ENCODE data around the gene MYO3B.

MYO3B gene

DNA sequence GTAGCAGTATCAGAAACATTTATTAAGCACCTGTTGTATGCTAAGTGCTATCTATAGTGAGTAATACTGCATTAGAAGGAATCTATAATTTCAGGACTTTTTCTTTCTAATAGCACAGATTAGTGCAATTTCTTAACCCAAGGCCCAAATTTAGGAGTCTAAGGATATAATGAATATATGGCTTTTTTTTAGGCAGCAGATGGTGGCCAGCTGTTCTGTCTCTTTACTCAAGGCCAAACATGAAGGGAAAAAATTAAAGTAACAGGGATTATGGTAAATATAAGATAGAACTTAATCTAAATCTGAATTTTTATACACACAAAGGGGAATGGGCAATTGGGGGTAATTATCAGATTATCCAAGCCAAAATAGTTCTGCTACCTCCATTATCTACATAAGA, 306.6 kb downstream of the MYO3B start:
- no peak for DNase-seq

DNA sequence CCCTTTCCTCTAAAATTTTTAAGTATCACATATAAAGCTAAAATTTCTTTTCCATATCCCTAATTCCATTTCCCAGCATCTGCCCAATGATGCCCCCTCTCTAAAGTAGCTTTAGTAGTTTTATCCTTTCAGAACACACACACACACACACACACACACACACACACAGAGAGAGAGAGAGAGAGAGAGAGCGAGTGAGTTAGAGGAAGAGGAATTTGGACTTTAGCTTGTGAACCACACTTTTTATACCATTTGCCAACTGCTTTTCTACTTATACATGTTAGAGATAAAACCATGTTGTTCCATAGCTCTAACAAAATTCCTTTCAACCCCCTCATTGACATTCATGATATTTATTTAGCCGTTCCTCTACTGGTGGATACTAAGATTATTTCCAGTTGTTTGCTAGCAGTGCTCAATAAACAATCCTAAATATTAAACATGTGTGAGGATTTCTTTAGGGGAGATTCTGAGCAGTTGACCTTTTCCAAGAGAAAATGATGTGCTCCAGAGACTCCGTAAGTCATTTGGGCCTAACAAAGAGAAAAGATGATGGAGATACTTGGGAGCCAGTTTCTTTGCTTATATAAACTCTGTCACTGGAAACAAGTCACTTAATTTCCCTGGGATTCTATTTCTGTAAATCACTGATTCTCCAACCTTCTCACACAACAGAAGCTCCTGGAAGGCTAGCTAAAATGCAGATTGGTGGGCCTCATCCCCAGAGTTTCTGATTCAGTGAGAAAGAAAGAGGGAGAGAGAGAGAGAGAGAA, 307.5 kb downstream of the MYO3B start:
- DNase-seq = no peak

DNA sequence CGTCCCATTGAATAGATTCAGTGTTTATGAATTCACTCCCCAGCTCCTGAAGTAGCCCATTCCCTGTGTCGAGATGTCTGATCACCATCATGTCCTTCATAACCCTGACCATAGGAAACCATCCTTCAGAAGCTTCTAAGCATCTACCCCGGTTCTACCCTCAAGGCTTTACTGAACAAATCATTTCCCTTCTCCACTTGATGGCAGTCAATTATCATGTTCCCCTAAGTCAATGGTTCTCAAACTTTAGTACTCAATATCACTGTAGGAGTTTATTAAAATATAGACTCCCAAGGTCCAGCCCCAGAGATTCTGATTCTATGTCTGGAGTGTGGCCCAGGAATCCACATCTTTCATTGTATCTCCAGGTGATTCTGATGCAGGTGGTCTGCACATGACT, 308.8 kb downstream of the MYO3B start:
- DNase-seq = no peak

DNA sequence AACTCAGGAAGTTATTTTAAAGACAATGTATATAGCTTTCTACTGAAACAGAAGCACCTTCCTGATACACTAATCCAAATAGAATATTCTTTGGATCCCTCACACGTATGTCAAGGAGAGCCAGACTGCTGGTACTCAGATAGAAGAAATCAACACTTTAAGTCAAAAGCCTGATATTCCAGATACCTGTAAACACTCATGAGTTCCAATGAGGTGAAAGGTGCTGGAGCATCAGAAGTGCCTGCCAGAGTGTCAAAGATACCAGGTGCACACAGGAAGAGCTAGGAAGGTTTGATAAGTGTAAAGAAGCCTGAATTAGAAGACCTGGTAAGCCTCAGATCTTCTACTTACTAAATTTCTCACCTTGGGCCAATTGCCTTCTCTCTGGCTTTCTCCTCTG, 310.9 kb downstream of the MYO3B start:
- no peak for DNase-seq

DNA sequence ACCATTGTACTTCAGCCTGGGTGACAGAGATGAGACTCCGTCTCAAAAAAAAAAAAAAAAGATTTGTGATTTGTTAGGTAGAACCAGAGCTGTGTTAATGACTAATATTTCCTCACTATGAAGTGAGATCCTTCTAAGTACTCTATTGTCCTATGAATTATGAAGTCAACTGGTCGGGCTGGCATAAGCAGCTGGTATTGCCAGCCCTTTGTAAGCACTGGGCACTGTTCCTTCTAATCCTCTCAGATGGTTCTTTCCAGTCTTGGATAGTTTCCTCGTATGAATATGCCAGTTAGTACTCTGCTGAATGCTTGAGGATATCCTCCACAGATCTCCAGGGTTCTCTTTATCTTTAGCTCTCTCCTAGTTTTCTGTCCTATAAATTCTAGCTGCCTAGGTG, 314.1 kb downstream of the MYO3B start:
- DNase-seq = no peak

DNA sequence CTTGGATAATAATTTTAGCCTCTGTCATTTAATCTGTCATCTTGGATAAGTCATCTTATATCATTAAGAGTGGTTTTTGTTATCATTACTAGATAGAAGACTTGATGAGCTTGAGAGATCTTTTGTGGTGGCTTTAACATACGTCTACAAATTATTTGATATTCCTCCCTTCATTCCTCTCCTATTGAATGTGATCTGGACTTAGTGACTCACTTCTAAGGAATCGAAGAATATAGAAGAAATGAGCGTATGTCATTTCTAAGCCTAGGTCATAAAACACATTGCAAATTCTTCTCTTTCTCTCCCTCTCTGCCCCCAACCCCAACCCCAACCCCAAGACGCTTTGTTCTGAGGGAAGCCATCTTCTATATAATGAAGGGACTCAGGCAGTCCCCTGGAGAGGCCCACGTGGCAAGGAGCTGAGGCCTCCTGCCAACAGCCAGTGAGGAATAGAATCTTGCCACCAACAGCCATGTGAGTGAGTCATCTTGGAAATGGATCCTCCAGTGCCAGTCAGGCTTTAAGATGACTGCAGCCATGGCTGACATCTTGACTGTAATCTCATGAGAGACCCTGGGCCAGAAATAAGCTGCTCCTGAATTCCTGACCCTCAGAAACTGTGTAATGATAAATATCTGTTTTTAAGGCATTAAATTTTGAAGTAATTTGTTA, 315.6 kb downstream of the MYO3B start:
- no peak for DNase-seq

DNA sequence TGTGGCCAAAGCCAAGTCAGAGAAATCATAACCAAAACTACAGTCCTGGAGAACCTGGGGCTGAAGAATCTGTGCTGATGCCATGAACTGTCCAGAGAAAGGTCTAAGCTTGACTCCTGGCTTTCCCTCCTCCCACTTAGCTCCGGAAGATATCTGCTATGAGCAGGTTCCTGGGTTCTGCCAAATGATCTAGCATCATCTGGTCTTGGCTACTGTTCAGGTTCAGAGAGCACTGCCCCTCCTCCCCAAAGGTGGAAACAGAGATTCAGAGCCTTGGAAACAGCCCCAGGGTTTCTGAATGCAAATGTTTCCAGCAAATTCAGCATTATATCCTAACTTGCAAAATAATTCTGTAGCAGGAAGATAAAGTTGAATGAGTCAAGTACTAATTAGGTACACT, 317.9 kb downstream of the MYO3B start:
- no peak for DNase-seq

DNA sequence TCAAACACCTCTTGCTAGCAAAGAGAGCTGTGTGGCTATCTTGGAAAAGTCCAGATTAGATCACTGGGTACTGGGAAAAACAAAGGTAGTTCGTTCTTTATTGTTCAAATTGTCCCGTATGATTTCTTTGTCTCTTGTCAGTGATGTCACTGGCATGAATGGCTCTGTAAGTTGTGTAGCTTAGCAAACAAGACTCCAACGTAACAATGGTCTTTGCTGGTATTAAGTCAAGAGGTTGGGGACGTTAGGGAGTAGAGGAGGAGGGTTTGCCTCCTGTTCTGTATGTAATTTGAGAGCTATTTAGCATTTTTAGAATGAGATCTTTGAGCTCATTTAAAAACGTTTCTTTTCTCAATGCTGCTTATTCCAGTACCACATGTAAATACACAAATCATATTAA, 320.7 kb downstream of the MYO3B start:
- DNase-seq = no peak

DNA sequence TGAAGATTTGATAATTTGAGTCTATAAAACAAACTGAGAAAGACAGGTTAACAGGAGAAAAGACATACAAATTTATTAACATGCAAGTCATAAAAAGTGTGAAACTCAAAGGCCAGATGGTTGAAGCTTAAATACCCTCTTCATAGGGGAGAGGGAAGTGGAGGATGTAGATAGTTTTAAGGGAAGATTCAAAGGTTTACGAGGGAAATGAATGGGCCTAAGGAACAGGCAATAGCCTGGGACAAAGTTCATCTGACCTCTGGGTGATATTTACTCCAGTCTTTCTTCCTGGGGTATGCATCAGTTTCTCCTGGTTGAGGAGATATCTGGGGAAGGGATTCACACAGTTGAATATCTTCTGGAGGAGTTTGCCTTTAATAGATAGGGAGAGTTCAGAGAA, 322.2 kb downstream of the MYO3B start:
- no peak for DNase-seq

DNA sequence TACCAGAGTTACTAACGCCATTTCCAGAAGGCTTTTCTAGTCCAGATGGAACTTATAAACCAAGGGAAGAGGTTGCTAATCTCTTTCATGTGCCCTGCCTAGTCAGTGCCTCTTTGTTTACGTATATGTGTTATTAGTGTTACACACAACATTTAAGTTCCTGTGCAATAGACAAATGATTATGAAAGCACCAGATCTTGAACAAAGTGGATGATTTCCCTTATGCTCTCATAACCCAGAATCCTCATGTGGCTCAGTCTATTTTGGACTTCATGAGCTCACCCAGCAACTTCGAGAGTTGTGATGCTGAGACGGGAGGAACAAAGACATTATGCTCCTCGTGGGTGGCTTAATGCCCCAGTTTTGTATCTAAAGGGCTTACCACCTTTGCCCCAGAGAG, 322.8 kb downstream of the MYO3B start:
- DNase-seq = no peak

DNA sequence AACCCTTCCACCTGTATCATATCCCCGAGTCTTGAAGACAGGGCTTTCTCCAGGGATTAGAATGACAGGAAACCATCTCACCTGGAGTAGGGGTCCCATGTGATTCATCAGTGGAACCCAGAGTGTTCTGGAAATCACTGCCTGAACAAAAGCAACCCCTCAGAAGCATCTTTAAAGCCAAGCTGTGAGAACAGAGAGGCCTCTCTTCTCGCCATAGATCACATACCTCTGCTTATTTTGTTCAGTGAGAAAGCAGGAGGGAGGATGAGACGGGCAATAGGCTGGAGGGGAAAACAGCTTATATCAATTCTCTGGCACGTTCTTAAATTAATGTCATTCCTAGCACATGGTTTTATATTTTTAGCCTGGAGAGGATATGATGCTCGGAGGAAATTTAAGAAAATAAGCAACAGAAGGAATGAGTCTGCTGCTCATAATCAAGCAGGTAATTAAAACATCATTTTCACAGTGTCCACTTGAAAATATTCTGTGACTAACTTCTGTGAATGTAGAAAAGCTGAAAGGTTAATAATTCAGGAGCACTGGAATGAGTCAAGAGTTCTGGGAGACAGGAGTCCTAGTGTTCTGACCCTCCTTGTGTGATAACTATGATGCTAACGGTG, 323.6 kb downstream of the MYO3B start:
- no peak for DNase-seq

DNA sequence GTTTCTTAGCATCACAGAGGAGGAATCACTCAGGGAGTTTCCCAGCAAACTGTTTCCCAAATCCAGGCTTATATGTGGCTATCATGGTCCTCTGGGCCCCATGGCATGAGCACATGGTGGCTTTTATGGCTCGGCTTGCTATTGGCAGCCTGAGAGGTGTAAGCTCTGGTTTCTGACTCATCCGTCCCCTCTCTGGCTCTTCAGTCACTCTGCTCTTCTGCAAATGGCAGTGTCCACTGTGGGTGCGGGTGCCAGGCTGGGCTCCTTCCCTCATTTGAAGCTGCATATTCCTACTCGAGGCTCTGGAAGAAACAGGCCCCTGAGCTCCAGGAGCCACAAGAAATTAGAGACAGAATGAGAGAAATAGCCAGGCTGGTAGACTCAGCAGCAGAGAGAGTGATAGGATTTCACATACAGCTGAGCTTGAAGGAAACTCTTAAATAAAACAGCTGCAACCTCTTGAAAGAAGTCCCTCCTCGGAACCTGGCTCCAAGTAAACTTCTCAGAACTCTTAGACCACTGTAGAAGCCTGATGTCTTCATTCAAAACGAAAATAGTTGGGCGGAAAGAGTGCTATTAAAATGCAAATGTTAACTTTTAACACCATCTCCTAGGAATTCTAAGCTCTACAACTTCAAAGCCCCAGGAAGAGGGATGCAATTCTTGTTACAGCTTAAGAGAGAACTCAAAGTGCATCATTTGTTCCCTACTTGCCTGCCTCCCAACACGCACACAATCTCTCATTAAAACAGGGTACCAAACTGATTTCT, 324.6 kb downstream of the MYO3B start:
- DNase-seq = no peak

DNA sequence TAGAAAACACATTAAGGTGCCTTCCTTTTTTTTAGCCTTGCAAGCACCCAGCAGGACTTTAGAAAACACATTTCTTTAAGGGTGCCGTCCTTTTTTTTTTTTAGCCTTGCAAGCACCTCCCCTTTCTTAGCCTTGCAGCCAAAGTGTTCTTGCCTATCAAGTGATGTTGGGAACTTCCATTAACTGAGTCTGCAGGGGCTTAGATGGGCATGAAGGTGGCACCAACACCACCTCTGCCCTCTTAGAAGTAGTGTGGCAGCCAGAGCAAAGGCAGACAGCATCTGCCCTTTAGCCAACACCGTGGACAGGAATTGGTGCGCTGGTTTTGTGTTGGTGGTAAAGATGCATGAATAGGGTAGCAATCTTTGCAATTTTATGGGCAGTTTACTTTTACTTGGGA, 325.6 kb downstream of the MYO3B start:
- DNase-seq = no peak

DNA sequence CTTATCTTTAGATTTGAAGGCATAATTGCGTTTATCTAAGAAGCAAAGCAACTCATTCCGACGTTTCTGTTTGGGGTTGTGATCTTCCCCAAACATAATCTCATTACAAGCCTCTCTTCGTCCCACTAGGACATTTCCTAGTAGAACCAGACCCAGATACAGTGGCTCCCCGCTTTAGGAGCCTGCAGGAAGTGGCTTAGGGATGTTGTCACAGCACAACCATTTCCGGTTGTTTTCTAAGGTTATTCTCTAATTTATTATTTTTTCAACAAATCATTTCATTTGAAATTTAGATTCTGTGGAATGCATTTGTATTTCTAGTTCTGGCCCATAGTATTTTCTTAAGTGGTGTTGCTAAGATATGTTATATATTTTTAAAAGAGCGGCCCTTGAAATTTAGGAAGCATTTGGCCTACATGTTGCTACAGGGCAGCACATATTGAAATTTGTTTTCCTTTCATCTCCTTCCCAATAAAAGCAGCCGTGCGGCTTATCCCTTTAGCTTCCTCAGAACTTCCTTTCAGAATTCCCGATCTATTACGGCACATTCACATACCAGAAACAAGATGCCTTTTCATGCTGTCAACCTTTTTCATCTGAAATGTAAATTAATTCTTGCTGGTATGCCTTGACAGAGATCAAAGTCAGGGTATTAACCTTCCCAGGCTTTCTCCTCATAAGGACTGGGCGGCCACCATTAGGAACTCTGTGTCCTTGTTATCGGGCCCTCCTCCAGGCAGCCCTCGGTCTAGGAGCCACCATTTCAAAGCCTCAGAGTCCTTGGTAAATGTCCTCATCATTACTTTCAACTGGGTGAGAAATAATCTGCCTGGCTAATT, 326.2 kb downstream of the MYO3B start:
- DNase-seq = no peak

DNA sequence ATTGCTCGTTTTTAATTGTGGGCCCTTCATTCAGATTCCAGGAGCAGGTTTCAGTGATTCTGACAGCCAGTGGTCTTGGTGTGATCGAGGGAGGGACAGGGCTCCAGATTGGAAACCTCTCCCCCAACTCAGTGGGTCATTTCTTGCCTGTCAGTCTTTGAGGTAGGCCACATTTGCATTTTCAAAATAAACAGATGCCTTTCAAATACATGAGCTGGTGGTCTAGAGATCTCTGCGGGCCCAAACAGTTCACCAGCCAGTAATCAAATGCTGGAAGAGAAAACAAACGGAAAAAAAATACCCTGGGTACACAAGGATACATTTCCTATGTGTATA, 326.8 kb downstream of the MYO3B start:
- DNase-seq = no peak

DNA sequence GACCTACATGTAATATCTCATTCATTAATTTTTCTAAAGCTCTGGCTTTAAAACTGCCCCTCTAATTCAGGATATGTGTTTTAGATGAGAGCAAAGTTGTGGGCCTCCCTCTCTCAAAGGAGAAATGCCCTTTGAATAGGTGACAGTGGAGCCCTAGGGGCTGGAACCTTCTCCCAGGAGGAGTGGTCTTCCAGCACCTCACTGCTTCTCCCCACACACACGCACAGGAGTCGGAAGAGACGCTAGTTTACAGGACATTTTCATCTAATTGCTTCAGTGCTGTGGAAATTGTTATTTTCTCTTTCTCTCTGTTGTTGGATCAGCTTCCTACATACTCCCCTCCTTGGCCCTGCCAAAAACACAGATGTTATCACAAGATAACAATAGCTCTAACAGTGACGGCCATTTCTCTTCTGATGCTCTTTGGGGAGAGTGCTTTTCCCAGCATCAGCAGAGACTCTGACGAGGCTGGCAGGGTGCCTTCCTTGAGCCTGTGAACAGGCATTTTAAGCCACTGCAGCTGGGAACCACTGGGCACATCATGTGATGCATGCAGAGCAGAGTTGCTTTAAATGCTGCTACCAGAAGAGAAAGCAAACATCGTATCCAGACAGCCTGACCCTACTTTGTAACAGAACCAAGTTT, 327.8 kb downstream of the MYO3B start:
- DNase-seq = no peak

DNA sequence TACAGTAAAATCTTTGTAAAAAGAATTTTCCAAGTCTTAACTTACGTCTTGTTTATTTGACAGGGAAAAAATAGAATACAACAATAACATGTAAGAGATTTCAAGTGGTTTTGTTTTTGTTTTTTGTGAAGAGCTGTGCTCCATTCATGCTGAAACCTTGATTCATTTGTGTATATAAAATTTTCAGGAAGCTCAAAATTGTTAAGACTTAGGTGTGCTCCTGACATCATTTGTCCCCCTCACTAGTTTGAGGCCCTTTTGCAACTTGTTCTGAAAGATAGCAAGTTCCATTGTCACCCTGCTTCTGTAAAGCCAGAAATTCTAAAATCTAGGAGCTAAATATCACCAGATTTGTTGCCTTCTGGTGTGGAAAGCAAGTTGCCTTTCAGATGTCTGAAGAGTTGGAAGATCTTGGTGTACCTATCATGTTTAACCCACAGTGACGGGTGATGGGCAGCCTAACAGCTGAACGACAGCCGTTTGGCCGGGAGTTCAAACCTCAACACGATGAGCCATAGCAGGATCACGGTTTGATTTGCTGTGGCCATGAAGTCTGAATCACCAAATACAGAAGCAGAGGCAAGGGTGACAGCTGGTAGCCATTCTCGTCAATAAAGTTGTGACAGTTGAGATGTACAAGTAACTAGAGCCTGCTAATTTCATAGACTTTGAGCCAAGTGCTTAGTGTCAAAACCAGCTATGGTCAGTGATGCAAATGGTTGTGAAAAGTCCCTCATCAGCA, 331.7 kb downstream of the MYO3B start:
- no peak for DNase-seq

DNA sequence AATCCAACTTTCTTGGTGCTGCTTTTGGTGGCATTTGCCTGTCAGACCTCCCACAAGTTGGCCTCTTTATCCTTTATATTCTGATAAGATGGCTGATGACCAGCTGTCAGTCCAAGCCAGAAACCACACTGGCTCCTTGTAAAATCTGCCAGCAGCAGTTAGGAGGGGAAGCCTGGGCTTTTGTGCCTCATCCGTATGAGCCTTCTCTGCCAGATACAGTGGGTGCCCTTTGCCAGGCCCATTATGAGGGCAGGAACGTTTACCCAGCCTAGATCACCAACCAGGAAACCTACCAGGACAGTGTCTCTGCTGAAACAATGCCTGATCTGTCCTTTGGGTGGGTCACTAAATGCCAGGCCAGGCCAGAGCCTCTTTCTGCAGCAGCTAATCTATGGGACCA, 334.3 kb downstream of the MYO3B start:
- DNase-seq = no peak

DNA sequence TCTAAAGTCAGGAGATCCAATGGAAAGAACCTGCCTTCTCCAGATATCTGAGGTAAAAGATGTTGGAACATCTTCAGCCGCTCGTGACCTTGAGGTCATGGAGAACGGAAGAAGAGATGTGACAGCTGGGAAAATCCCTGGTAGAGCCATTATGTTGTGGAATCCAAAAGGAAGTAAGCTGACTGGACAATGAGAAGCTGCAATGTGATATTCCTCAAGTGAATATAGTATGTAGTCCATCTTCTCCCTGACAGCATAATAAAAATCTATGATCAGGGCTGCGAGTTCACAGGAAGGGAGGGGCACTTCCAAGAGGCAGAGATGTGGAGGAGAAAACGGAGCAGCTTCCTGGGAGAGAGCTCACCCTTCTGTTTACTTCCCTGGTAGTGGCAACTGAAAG, 336.2 kb downstream of the MYO3B start:
- DNase-seq = no peak

DNA sequence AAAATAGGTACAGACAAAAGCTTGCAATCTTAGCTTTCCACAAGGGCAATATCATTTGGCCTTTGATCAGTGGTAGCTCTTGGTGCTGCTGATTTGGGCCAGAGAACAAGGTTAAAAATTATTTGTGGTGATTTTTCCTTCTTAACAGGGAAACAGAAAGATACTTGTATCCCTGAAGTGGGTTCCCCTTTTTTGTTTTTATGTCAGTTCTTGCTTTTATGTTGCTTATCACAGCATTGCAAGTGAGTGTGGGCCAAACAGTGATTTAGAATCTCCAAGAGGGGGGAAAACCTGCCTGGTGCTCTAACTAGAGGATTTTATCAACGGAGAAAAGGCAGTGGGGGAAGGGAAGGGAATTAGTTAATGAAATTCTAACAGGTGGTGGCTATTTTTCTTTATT, 339.6 kb downstream of the MYO3B start:
- no peak for DNase-seq

DNA sequence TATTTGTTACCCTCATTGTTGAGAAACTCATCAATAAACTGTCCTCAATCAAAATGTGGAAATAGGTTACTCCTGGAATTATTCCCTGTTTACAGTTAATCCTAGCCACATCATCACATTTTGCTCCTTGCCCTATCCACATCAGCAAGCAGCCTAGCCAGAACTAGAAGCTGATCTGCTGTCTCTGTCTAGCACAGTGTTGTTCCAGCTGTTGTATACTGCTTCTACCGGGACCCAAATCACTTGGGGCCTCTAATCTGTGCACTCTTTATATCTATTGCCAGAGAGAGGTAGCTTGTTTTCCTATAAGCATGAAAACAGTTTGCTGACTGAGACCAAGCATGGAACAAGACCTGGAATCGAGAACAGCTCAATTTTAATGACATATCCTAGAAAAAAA, 341.0 kb downstream of the MYO3B start:
- DNase-seq = no peak

DNA sequence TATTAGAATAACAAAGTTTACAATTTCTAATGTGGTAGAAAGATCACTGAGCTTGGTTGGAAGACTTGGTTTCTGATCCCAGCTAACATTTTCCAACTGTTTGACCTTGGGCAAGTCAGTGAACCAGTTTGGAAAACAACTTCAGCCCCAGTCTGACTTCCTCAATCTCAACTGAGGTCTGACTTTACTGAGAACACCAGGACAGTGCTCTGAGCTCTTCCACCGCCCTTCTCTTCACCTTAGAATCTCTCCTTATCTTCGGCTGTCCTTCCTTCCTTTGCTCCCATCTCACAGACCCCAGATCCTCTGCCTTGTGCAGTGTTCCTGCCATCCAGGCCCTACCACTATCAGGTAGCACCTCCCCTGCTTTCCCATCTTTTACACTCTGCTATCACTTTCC, 343.4 kb downstream of the MYO3B start:
- no peak for DNase-seq

All from NCI-H1436 treated with DMSO at 0.1 percent for 48 hours (cell line).